Right lung (tissue), 5 donors: ENCODE measurements around the gene VPS18. TPM values are rescaled to one million over a fixed set of nuclear protein-coding genes. Genes with fewer than 3 reads are reported as not detected.

ENCODE experiments used
- DNase-seq, 2 donors: peaks; one replicate each; pipeline ENCODE4 v3.0.0-alpha.2; 2013
- polyA plus RNA-seq, 5 donors: library from polyadenylated mRNA; unstranded; fragments of 120-200 nt; gene quantifications; one replicate each; pipeline versions ENCODE4 v1.2.1 to v1.2.3, GENCODE V29; 2013; ENCODE audit warnings: inconsistent platforms in 1 of 5, low replicate concordance in 1 of 5; ENCODE audit not compliant: insufficient read length in 5 of 5, insufficient read depth in 1 of 5

Gene VPS18
- polyA plus RNA-seq, 5 donors, result 9.2 to 14.5 (median 10.2) TPM

DNA sequence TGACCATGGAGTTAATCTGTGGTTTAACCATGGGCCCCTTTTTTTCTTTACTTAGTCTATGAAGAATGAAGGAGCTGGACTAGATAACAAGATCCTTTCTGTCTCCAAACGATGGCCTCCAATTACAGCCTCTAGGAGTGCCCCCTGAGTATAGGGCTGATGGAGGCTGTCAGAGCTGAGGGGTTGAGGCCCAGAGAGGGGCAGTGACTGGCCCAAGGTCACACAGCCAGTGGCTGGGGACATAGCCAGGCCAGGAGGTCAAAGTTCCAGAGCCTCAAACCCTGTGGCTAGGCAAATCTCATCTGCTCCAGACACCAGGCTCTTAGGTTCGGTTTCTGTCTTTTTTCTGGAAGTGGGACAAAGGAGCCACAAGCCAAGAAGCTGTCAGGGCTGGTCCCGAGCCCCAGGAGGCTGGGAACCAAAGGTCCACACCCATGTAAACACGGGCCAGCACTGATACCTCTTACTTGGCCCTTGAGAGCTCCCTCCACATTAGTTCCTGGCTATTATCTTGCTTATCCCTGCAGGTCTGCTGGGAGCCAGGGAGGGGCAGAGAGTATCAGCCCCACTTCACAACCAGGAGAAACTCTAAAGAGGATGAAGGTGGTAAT lies 30.5 kb upstream of the VPS18 start:
- DNase-seq, result no peak

DNA sequence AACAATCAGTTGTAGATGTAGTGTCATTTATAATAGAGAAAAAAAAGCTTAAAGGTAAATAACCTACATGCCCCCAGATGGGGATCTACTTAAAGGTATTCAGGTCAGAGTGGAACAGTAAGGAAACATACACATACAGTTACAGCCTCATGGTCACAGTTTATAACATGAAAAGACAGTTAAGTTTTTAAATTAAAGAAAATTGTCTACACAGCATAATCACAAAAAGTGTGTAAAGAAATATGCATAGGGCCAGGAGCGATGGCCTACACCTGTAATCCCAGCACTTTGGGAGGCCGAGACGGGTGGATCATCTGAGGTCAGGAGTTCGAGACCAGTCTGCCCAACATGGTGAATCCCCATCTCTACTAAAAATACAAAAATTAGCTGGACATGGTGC lies 27.1 kb upstream of the VPS18 start:
- DNase-seq, result no peak

DNA sequence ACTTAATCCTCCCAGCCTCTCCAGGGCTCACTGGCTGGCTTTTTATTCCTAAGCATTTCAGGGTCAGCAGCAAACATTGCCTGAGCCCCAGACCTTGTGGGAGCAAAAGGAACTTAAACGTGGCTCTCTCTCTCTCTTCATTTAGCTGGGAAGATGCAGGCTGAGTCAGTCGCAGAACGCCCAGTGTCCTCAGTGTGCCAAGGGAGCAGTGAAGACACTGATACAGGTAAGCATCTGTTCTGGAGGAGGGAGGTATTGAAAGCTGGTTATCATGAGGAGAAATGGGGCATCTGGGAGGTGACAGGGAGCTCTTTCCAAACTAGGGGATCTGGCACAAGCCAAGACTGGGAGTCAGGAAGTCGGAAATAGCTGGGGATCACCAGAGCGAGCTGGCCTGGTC lies 24.6 kb upstream of the VPS18 start:
- DNase-seq, result no peak

DNA sequence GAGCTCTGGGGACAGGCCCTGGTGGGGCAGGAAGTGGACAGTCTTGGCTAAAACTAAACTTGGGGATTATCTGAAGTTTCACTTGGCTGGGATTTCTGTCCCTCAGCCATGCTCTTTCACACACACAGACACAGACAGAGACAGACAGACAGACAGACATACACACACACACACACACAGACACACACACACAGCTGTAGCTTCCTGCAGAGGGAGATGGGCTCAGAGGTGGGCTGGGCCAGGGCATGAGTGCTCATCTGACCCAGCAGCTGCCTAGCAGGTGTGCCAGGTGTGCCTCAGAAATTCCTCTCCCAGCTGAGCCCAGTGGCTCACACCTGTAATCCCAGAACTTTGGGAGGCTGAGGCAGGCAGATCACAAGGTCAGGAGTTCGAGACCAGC lies 23.5 kb upstream of the VPS18 start:
- DNase-seq, result no peak

DNA sequence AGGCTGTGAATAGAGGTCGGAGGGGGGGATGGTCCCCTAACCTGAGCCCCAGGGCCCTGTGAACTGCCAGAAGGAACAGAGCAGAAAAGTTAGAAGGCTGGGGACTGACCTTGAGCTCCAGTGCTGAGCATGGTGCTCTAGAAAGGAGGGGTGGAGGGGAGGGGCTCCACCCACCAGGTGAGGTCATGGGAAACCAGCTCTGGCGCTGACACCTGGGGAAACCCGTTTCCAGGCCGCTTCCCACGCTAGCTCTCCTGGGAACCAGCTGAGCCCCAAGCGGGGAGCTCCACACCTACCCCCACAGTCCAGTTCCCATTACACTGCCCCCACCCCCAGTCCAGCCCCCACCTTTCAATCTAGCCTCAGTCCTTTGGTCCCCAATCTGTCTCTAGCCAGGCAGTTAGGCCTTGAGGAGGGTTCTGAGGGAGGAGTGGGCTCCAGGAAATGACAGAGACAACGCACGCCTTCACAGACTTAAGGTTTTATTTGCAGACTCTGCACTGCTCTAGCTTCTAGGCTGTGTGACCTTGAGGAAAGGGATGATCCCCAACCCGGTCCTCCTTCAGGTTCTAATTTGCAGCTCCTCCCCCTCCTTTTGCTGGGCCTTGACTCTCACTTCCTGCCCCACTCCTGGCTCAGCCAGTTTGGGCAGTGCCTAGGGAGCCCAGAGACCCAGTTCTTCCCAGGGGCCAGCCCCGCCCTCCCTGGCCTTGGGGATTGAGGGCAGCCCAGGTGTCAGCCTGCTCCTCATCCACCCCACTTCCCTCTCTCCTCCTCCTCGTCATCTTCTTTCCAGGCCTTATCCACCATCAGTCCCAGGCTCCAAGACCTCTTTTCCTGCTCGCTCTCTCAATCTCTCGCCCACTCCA lies 22.3 kb upstream of the VPS18 start:
- peak in 1 of 2 donors; percentile 64 for DNase-seq

DNA sequence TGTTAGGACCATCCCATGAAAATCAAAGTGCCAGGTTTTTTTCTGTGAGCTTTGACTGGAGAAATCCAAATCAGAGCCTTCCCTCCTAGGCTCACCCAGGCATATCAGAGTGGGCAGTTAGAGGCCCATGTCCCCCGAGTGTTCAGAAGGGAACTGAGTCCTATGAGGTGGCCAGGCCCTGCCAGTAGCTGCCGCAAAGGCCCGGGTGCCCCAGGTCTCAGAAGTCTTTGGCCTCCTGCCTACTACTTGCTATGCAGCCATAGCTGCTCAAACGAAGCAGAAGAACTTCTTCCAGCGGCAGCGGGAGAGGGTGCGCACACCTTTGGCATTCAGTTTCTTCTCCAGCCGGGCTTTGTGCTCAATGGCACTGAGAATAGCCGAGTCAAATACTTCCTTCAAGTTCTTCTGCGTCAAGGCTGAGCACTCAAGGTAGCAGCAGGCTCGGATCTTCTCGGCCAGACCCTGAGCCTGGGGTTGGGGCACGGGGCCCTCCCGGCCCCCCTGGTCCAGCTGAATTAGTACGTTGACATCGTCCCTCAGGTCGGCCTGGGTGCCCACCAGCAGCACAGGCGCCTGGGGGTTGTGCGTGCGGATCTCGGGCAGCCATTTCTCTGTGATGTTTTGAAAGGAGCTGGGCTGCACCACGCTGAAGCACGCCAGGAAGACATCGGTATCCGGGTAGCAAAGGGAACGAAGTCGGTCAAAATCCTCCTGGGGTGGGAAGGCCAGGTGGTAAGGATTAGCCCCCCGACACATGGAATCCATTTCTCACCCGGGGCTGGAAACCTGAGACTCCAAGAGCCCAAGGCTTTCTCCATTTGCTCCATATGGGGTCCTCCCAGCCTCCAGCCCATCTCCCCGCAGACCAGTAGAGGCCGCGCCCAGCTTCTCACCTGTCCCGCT lies 21.2 kb upstream of the VPS18 start:
- DNase-seq, result no peak

DNA sequence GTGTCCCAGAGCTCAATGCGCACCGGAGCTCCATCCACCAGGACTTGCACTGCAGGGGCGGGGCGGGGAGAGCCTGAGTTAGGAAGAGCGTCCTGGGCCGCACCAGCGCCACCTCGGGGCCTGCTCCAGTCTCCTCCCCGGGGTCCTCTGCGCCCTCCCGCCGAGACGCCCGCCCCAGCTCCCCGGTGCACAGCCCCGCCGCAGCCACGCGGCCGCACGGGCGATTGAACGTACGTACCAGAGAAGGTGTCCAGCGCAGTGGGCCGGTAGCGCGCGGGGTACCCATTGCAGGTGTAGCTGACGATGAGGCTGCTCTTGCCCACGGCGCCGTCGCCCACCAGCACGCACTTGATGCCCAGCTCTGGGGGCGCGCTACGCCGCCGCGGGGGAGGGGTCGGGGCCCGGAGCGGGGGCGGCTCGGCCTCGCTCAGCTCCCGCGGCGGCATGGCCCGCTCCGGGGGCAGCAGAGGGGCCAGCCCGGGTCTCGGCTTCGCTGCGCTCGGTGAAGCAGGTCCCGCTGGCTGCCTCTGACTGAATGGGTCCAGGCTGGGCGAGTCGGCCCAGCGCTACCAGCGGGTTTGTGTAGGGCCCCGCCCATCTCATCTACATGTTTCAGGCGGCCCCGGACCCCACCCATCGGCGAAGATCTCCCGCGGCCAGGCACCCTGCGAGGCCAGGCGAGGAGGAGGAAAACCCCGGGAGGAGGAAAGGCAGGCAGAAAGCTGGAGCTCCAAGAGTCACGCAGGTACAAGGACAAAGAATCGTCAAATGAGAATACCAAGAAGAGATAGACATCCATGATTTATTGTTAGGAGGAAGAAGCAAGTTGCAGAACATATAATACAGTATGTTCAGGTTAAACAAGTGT lies 20.3 kb upstream of the VPS18 start, which contains the start of gene RHOV:
RHOV (minus strand) TSS at position 541 of the 868 bp plus-strand sequence; CDS start at position 446, 95 bp downstream.
- DNase-seq, result peak in 1 of 2 donors; percentile 32

DNA sequence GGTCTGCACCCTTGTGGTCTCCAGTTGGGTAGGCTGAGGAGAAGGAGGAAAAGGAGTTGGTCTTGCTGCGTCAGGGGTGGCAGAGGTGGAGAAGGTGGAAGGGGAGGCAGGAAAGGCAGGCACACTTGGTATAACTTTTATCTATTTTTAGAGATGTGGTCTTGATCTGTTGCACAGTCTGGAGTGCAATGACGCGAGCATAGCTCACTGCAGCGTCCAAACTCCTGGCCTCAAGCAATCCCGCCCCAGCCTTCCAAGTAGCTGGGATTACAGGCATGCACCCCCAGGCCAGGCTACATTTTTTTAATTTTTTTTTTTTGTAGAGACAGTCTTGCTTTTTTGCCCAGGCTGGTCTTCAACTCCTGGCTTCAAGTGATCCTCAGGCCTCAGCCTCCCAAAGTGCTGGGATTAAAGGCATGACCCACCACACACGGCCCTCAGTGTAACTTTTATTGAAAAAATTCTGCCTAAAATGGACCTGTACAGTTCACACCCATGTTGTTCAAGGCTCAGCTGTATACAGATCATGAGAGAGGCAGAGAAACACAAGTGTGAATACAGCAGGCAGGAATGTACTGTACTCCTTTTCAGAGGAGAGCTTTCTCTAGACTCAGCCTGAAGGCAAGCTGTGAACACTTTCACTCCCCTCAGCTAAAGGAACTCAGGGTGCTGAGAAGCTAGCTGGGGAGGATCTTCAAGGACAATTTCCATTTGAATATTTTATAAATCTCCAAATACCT lies 18.1 kb upstream of the VPS18 start:
- DNase-seq, result no peak

DNA sequence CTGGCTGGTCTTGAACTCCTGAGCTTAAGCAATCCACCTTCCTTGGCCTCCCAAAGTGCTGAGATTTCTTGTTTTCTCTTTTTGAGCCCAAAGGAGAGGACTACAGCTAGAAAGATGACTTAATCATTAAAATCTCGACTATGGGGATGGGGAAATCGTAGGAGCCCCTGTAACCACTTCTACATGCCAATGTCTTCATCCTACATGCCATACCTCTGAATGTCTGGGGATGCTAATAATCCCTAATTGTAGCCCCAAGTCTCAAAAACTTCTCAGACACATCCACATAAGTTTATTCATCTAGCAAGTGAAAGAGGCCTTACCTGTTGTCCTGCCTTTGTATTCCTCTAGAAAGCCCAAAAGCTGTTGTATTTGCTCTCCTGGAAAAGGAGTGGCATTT lies 16.6 kb upstream of the VPS18 start:
- no peak for DNase-seq

DNA sequence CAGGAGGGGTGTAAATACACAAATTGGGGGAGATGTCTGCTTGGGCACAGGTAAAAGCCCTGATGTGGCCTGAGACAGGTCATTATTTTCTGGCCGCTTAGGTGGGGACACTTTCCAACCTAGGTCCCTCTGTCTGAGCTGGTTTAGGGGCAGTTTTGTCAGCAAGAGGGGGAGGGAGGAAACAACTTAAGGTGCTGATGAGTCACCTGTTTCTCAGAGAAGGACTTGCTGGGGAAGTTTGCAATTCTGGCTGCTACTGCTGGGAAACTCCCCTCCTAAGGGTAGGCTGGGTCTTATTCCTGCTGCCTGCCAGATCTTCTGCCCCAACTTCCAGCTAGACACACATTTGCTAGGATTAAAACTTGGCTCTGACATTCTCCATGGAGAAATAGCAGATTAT lies 15.5 kb upstream of the VPS18 start:
- no peak for DNase-seq

DNA sequence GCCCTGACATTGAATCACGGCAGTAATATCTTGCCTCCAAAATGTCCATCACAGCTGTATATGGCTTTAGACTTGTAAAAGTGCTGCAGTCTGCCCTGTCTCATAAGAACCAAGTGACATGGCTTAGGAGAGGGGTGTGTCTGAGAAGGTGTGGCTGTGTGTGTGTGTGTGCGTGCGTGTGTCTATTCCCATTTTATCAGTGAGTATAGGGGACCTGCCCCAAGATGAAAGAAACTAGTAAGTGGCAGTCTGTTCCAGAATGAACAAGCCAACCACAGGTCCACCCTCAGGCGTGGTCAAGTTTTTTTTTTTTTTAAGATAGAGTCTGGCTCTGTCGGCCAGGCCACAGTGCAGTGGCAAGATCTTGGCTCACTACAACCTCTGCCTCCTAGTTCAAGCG lies 14.6 kb upstream of the VPS18 start:
- DNase-seq, result no peak

DNA sequence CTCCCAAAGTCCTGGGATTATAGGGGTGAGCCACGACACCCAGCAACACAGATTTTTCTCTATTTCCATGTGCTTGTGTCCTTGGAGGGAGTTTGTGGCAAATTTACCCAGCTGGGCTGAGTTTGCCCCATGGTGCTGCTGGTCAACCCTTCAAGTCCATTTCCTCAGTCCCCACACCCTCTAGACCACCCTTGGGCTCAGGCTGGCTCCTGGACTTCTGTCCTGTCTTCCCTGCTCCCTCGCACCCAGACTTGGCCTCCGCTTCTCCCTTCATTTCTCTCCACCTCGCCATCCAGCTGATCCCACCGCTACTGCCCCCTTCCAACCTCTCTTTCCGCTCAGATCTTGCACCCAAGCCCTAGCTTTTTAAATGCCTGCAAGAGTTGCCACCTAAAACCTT lies 12.9 kb upstream of the VPS18 start:
- DNase-seq, result no peak

DNA sequence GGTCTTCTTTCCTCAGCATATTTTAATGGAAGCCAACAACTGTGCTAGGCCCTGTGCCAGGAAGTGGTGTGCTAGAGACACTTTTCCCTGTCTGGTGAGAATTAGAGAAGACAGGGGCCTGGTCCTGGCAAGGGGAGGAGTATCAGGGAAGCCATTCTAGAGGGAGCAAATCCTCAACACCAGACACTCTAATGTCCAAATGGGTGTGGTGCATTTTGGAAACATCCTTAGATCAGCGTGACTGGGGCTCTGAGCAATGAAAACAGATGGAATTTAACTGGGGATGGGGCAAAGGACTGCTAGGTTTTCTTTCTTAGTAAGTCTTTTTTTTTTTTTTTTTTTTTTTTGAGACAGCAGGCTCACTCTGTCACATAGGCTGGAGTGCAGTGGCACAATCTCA lies 7.7 kb upstream of the VPS18 start:
- no peak for DNase-seq

DNA sequence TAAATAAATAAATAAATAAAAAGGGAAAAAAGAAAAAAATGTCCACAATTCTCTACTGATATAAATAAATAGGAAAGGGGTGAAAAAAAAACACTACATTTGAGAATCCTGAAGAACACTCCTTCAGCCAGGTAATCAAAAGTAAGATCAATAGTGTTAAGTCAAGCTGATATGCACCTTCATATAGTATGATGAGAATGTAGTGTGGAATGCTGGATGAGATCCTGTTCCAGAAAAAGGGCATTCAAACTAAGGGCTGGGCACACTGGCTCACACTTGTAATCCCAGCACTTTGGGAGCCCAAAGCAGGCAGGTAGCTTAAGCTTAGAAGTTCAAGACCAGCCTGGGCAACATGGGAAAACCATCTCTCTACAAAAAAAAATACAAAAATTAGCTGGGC lies 5.1 kb upstream of the VPS18 start:
- DNase-seq, result no peak

DNA sequence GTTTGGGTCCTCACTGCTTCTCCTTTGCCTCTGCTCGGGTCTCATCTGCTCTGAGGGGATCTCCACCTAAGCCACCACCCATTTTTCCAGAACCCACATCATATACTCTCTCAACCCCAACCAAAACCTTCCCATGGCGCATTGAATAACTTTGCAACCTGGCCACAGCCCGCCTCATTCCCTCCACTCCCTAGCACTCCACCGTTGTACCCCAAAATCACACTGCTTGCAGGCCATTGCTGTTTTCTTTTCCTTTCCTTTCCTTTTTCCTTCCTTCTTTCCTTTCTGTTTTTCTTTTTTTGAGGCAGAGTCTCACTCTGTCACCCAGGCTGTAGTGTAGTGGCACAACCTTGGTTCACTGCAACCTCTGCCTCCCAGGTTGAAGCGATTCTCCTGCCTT lies 3.1 kb upstream of the VPS18 start:
- no peak for DNase-seq

DNA sequence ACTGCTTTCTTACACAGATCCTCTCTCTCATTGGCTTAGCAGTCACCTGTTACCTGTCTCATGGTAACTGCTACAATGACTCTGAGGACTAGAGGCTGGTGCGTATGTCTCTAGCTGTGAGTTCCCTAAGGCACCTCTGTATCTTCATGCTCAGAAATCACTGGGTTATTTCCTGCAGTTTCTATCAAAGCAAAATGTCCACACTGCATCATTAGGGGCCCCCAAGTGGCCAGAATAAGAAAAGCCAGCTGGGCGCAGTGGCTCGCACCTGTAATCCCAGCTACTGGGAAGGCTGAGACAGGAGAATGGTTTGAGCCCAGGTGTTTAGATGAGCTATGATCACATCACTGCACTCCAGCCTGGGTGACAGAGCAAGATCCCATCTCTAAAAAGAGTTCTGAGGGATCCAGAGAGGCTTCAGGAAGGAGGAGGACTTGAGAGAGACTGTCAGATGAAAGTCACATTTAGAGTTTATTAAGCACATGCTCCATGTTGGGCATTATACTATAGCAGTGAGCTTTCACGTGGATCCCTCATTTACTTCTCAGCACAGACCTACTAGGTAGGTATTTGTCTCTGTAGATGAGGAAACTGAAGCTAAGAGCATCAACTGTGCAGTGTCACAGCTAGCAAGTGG lies 2.3 kb upstream of the VPS18 start:
- no peak for DNase-seq

DNA sequence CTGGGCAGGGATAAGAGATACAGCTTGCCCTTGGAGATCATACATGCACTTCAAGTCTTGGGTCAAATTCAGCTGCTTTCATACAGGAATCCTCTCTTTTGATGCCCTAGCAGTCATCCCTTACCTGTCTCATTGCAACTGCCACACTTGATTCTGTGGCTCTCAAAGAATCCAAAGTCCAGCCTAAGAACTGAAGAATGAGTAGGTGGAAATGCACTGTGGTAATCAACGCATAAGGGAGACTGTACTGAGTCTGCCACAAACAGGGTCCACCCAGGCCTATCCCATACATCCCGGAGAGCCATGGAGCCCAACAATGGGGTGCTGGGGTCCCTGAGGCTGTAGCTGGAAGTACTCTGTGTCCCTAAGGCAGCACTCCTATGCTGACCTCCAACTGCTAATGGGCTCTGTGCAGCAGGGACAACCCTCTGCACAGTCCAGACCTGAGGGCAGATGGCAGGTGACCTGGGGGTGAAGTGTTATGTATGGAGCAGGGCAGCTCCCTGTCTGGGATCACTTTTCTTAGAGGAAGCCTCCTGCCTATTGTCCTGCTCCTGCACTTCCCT lies 1.7 kb upstream of the VPS18 start:
- no peak for DNase-seq

DNA sequence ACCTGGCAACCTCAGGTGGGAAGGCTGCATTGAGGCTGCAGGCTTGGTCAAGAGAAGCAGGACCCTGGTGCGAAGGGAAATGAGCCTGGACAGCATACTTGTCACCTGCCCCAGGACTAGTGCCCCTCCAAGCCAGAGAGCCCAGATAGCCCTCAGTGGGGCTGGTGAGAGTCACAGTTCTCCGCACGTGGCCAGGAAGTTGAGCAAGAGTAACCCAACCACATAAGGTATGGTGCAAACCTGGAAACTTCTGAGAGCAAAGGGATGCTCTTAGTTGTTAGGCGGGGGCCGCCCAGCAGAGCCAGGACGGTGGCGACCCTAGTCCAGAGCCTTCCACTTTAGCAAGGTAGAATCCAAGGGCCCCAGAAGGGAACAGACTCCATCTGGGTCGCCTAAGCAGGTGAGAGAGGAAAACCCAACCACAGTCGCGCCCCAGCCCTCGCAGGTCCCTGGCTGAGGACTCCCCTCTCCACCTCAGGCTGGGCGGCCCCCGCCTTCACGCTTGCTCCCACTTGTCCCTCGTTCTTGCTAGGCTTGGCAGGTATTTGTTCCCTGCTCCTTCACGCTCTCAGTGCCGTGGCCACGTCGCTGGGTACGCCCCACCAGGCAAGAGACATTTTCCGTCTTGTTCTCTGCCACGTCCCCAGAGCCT lies 1.1 kb upstream of the VPS18 start:
- DNase-seq, result no peak
